SK-N-SH treated with all-trans-retinoic acid at 6 μM for 48 hours (cell line): Measurements from ENCODE around the gene DAGLA.

Experiments used
- ATAC-seq: fragments of 200-7000 bp; cut with Tn5 transposase; 3 replicates; pipeline ENCODE4 v1.9.1; 2020; ENCODE audit warnings: mild to moderate bottlenecking, moderate library complexity
- ARNTL ChIP-seq: fragments of 450-650 bp; formaldehyde crosslinking; IDR thresholded peaks from 2 replicates; pipeline ENCODE4 v1.5.0; 2020; ENCODE audit warnings: low read depth, mild to moderate bottlenecking, moderate library complexity, borderline replicate concordance
- BACH2 ChIP-seq: fragments of 250-450 bp; sonication (Bioruptor Pico); IDR thresholded peaks from 2 replicates; pipeline ENCODE4 v1.9.0; 2021; ENCODE audit warnings: mild to moderate bottlenecking, borderline replicate concordance
- CREB5 ChIP-seq: fragments of 250-450 bp; sonication (Bioruptor Pico); IDR thresholded peaks from 2 replicates; pipeline ENCODE4 v1.5.1; 2020; ENCODE audit warnings: low read depth, mild to moderate bottlenecking, moderate library complexity
- CSDC2 ChIP-seq: fragments of 250-450 bp; sonication (Bioruptor Pico); IDR thresholded peaks from 2 replicates; pipeline ENCODE4 v1.5.0; 2020; ENCODE audit warnings: mild to moderate bottlenecking, moderate library complexity
- ESRRG ChIP-seq: fragments of 250-450 bp; sonication (Bioruptor Pico); IDR thresholded peaks from 2 replicates; pipeline ENCODE4 v1.6.1; 2021; ENCODE audit warnings: mild to moderate bottlenecking
- GLIS3 ChIP-seq: fragments of 250-450 bp; sonication (Bioruptor Pico); IDR thresholded peaks from 2 replicates; pipeline ENCODE4 v1.5.0; 2020; ENCODE audit warnings: mild to moderate bottlenecking, moderate library complexity
- OSR1 ChIP-seq: fragments of 250-450 bp; sonication (Bioruptor Pico); IDR thresholded peaks from 2 replicates; pipeline ENCODE4 v1.8.0; 2022; ENCODE audit warnings: moderate library complexity, mild to moderate bottlenecking, inconsistent platforms
- PPARA ChIP-seq: fragments of 250-450 bp; sonication (Bioruptor Pico); IDR thresholded peaks from 2 replicates; pipeline ENCODE4 v1.5.0; 2020; ENCODE audit warnings: mild to moderate bottlenecking, borderline replicate concordance
- RARB ChIP-seq: fragments of 250-450 bp; sonication (Bioruptor Pico); IDR thresholded peaks from 2 replicates; pipeline ENCODE4 v1.8.0; 2021; ENCODE audit warnings: mild to moderate bottlenecking, moderate library complexity
- TCF4 ChIP-seq: fragments of 250-450 bp; sonication (Bioruptor Pico); IDR thresholded peaks from 2 replicates; pipeline ENCODE4 v1.8.0; 2021; ENCODE audit warnings: mild to moderate bottlenecking, moderate library complexity, borderline replicate concordance
- TOX ChIP-seq: fragments of 250-450 bp; sonication (Bioruptor Pico); IDR thresholded peaks from 2 replicates; pipeline ENCODE4 v1.8.0; 2021; ENCODE audit warnings: mild to moderate bottlenecking, moderate library complexity, borderline replicate concordance
- ZC3H10 ChIP-seq: fragments of 250-450 bp; sonication (Bioruptor Pico); IDR thresholded peaks from 2 replicates; pipeline ENCODE4 v1.5.1; 2021; ENCODE audit warnings: mild to moderate bottlenecking, moderate library complexity
- ZFP3 ChIP-seq: fragments of 250-450 bp; sonication (Bioruptor Pico); IDR thresholded peaks from 2 replicates; pipeline ENCODE4 v1.5.0; 2020; ENCODE audit warnings: mild to moderate bottlenecking, moderate library complexity
- ZFP30 ChIP-seq: fragments of 450-650 bp; formaldehyde crosslinking; IDR thresholded peaks from 2 replicates; pipeline ENCODE4 v1.5.0; 2022; ENCODE audit warnings: mild to moderate bottlenecking, moderate library complexity
- ZNF565 ChIP-seq: fragments of 450-650 bp; formaldehyde crosslinking; conservative IDR thresholded peaks from 2 replicates; pipeline ENCODE4 v1.5.0; 2020; ENCODE audit warnings: low read depth, mild to moderate bottlenecking, moderate library complexity
- ZNF70 ChIP-seq: fragments of 450-650 bp; formaldehyde crosslinking; IDR thresholded peaks from 2 replicates; pipeline ENCODE4 v1.5.0; 2020; ENCODE audit warnings: mild to moderate bottlenecking, moderate library complexity
- ZNF8 ChIP-seq: fragments of 450-650 bp; formaldehyde crosslinking; IDR thresholded peaks from 2 replicates; pipeline ENCODE4 v1.5.0; 2020; ENCODE audit warnings: mild to moderate bottlenecking, moderate library complexity
- TF ChIP-seq, protein P1 (sequence below): fragments of 250-450 bp; sonication (Bioruptor Pico); IDR thresholded peaks from 2 replicates; pipeline ENCODE4 v1.5.1; 2021; ENCODE audit warnings: mild to moderate bottlenecking, moderate library complexity
- TF ChIP-seq, protein P2 (sequence below): fragments of 250-450 bp; sonication (Bioruptor Pico); IDR thresholded peaks from 2 replicates; pipeline ENCODE4 v1.8.0; 2020; ENCODE audit warnings: mild to moderate bottlenecking, moderate library complexity, borderline replicate concordance
- TF ChIP-seq, protein P3 (sequence below): fragments of 250-450 bp; sonication (Bioruptor Pico); IDR thresholded peaks from 2 replicates; pipeline ENCODE4 v1.5.0; 2020; ENCODE audit warnings: mild to moderate bottlenecking, moderate library complexity

The DAGLA gene

GRCh38 chr11:61713464-61713863 lies 33.3 kb downstream of the DAGLA start (continued):
- TF ChIP-seq RARB (CRISPR knock-in tag): no peak
- TF ChIP-seq ZFP30: no peak
- TF ChIP-seq TCF4 (CRISPR knock-in tag): no peak
- TF ChIP-seq CSDC2 (CRISPR knock-in tag): no peak
- no peak for TF ChIP-seq PPARA (CRISPR knock-in tag)
- no peak for TF ChIP-seq ESRRG (CRISPR knock-in tag)

- no peak for TF ChIP-seq ZFP3 (CRISPR knock-in tag)
- no peak for TF ChIP-seq PPARA (CRISPR knock-in tag)
- no peak for TF ChIP-seq OSR1
- TF ChIP-seq ZNF565 (CRISPR knock-in tag): no peak
- TF ChIP-seq, protein P1, sequence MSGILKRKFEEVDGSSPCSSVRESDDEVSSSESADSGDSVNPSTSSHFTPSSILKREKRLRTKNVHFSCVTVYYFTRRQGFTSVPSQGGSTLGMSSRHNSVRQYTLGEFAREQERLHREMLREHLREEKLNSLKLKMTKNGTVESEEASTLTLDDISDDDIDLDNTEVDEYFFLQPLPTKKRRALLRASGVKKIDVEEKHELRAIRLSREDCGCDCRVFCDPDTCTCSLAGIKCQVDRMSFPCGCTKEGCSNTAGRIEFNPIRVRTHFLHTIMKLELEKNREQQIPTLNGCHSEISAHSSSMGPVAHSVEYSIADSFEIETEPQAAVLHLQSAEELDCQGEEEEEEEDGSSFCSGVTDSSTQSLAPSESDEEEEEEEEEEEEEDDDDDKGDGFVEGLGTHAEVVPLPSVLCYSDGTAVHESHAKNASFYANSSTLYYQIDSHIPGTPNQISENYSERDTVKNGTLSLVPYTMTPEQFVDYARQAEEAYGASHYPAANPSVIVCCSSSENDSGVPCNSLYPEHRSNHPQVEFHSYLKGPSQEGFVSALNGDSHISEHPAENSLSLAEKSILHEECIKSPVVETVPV (CRISPR knock-in tag): no peak
- no peak for TF ChIP-seq TOX (CRISPR knock-in tag)
- TF ChIP-seq TCF4 (CRISPR knock-in tag): no peak
- no peak for TF ChIP-seq ZNF8
- TF ChIP-seq GLIS3: no peak
- TF ChIP-seq CREB5 (CRISPR knock-in tag): no peak
- TF ChIP-seq, protein P2, sequence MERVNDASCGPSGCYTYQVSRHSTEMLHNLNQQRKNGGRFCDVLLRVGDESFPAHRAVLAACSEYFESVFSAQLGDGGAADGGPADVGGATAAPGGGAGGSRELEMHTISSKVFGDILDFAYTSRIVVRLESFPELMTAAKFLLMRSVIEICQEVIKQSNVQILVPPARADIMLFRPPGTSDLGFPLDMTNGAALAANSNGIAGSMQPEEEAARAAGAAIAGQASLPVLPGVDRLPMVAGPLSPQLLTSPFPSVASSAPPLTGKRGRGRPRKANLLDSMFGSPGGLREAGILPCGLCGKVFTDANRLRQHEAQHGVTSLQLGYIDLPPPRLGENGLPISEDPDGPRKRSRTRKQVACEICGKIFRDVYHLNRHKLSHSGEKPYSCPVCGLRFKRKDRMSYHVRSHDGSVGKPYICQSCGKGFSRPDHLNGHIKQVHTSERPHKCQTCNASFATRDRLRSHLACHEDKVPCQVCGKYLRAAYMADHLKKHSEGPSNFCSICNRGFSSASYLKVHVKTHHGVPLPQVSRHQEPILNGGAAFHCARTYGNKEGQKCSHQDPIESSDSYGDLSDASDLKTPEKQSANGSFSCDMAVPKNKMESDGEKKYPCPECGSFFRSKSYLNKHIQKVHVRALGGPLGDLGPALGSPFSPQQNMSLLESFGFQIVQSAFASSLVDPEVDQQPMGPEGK: no peak
- no peak for TF ChIP-seq ZC3H10 (CRISPR knock-in tag)
- no peak for TF ChIP-seq ZNF70 (CRISPR knock-in tag)
- TF ChIP-seq BACH2 (CRISPR knock-in tag): no peak
- TF ChIP-seq, protein P3, sequence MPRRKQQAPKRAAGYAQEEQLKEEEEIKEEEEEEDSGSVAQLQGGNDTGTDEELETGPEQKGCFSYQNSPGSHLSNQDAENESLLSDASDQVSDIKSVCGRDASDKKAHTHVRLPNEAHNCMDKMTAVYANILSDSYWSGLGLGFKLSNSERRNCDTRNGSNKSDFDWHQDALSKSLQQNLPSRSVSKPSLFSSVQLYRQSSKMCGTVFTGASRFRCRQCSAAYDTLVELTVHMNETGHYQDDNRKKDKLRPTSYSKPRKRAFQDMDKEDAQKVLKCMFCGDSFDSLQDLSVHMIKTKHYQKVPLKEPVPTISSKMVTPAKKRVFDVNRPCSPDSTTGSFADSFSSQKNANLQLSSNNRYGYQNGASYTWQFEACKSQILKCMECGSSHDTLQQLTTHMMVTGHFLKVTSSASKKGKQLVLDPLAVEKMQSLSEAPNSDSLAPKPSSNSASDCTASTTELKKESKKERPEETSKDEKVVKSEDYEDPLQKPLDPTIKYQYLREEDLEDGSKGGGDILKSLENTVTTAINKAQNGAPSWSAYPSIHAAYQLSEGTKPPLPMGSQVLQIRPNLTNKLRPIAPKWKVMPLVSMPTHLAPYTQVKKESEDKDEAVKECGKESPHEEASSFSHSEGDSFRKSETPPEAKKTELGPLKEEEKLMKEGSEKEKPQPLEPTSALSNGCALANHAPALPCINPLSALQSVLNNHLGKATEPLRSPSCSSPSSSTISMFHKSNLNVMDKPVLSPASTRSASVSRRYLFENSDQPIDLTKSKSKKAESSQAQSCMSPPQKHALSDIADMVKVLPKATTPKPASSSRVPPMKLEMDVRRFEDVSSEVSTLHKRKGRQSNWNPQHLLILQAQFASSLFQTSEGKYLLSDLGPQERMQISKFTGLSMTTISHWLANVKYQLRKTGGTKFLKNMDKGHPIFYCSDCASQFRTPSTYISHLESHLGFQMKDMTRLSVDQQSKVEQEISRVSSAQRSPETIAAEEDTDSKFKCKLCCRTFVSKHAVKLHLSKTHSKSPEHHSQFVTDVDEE (CRISPR knock-in tag): no peak
- no peak for ATAC-seq
Observed at GRCh38 chr11:61713906-61714305, 33.7 kb downstream of the DAGLA start.

DNA sequence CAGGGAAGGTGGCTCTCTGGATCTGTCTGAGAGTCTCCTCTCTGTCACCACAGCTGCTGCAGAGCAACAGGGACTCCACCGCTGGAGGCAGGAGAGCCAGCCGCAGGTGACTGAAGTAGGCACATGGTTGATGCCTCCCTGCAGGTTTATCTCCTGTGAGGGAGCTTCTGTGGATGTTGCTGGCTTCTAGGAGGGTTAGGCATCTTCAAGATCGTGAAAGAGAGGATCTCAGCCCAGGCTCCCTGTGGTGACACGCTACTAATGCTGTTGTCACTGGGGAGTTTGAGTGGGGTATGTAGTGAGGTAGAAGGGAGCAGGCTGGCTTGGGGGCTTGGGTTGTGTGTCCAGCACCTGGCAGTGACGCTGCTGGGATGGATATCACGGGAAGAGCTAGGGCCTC lies 34.1 kb downstream of the DAGLA start:
- ATAC-seq: no peak

More for the DNA sequence above, 34.1 kb downstream of the DAGLA start:
- TF ChIP-seq TCF4 (CRISPR knock-in tag): no peak
- TF ChIP-seq ZNF565 (CRISPR knock-in tag): no peak
- no peak for TF ChIP-seq CREB5 (CRISPR knock-in tag)
- TF ChIP-seq CSDC2 (CRISPR knock-in tag): no peak
- TF ChIP-seq ARNTL (CRISPR knock-in tag): no peak
- TF ChIP-seq BACH2 (CRISPR knock-in tag): no peak
- TF ChIP-seq TOX (CRISPR knock-in tag): no peak
- no peak for TF ChIP-seq PPARA (CRISPR knock-in tag)
- no peak for TF ChIP-seq ZFP30
- TF ChIP-seq, protein P2: no peak
- no peak for TF ChIP-seq ESRRG (CRISPR knock-in tag)
- TF ChIP-seq ZNF8: no peak
- TF ChIP-seq OSR1: no peak
- no peak for TF ChIP-seq ZFP3 (CRISPR knock-in tag)
- TF ChIP-seq, protein P1 (CRISPR knock-in tag): no peak
- TF ChIP-seq GLIS3: no peak
- TF ChIP-seq, protein P3 (CRISPR knock-in tag): no peak
